ENCODE measurements around the gene P3H3. TPM values are rescaled to one million over a fixed set of nuclear protein-coding genes. Genes with fewer than 3 reads are reported as not detected.
A peak's percentile ranks its signal among the peaks of the same experiment; 100 is the strongest.
"Not testable (repeated sequence)": the region's sequence is repeated elsewhere in the genome, so short reads cannot be mapped to it uniquely, and the experiment has no call there.

P3H3 gene
- total RNA-seq, 1 donor from 2014 or later: 86.5 TPM

DNA sequence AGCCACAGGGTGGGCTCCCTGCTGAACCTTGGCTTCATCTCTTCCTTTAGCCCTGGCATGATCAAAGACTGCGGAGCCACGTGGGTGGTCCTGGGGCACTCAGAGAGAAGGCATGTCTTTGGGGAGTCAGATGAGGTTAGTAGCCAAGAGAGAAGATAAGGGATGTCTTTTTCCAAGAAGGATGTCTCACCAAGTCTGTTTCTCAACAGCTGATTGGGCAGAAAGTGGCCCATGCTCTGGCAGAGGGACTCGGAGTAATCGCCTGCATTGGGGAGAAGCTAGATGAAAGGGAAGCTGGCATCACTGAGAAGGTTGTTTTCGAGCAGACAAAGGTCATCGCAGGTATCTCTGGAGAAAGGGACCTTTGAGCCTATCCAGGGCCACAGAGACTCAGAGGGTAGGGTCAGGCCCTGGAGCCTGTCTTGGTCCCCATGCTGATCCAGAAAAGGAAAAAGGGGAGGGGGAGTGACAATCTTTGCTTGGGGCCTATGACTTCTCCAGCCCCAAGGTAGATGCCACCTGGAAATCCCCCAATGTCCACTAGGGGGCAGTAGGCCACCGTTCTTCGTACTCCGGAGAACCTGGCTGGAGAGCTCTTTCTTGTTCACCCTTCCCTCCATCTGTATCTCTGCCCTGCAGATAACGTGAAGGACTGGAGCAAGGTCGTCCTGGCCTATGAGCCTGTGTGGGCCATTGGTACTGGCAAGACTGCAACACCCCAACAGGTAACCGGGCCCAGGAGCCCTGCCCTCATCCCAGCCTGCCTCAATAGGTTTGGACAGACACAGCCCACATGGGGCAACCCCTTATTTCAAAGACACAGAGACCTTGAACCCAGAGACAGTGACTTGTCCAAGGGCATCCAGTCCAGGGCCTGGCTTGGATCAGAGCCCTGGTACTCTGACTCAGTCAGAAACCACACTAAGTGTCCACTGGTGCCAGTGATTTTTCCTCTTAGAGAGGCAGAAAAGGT is 41.1 kb downstream of the P3H3 start:
- TF ChIP-seq, protein P1, sequence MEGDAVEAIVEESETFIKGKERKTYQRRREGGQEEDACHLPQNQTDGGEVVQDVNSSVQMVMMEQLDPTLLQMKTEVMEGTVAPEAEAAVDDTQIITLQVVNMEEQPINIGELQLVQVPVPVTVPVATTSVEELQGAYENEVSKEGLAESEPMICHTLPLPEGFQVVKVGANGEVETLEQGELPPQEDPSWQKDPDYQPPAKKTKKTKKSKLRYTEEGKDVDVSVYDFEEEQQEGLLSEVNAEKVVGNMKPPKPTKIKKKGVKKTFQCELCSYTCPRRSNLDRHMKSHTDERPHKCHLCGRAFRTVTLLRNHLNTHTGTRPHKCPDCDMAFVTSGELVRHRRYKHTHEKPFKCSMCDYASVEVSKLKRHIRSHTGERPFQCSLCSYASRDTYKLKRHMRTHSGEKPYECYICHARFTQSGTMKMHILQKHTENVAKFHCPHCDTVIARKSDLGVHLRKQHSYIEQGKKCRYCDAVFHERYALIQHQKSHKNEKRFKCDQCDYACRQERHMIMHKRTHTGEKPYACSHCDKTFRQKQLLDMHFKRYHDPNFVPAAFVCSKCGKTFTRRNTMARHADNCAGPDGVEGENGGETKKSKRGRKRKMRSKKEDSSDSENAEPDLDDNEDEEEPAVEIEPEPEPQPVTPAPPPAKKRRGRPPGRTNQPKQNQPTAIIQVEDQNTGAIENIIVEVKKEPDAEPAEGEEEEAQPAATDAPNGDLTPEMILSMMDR (IDR thresholded peaks at IDR 0.05): peak; percentile 88
- H3K4me3 Mint-ChIP-seq (ENCODE audit: unreplicated experiment): peak overlapping the region; percentile 91
- peak overlapping the region; percentile 85 for H3K27ac Mint-ChIP-seq (ENCODE audit: unreplicated experiment)
- H3K4me1 Mint-ChIP-seq (ENCODE audit: unreplicated experiment): peaks cover 53% of the 10 kb centered on the region
- peak; percentile 93 for DNase-seq (ENCODE audit: extremely low spot score, unreplicated experiment)
- no peaks in the 10 kb centered on the region for H3K27me3 Mint-ChIP-seq (ENCODE audit: unreplicated experiment)
- H3K9me3 Mint-ChIP-seq (ENCODE audit: unreplicated experiment): no peaks in the 10 kb centered on the region
- H3K36me3 Mint-ChIP-seq (ENCODE audit: unreplicated experiment): peaks cover 28% of the 10 kb centered on the region

DNA sequence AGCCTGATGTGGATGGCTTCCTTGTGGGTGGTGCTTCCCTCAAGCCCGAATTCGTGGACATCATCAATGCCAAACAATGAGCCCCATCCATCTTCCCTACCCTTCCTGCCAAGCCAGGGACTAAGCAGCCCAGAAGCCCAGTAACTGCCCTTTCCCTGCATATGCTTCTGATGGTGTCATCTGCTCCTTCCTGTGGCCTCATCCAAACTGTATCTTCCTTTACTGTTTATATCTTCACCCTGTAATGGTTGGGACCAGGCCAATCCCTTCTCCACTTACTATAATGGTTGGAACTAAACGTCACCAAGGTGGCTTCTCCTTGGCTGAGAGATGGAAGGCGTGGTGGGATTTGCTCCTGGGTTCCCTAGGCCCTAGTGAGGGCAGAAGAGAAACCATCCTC is 42.1 kb downstream of the P3H3 start:
- not testable (repeated sequence) for H3K9me3 Mint-ChIP-seq (ENCODE audit: unreplicated experiment); H3K27me3 Mint-ChIP-seq (ENCODE audit: unreplicated experiment); DNase-seq (ENCODE audit: extremely low spot score, unreplicated experiment)
- Mint-ChIP-seq H3K36me3 (ENCODE audit: unreplicated experiment) (peaks cover 20% of the 10 kb centered on the region), H3K4me1 (ENCODE audit: unreplicated experiment) (peaks cover 53% of the 10 kb centered on the region), H3K27ac (ENCODE audit: unreplicated experiment) (peak overlapping the region; percentile 9), H3K4me3 (ENCODE audit: unreplicated experiment) (peak overlapping the region; percentile 4)

DNA sequence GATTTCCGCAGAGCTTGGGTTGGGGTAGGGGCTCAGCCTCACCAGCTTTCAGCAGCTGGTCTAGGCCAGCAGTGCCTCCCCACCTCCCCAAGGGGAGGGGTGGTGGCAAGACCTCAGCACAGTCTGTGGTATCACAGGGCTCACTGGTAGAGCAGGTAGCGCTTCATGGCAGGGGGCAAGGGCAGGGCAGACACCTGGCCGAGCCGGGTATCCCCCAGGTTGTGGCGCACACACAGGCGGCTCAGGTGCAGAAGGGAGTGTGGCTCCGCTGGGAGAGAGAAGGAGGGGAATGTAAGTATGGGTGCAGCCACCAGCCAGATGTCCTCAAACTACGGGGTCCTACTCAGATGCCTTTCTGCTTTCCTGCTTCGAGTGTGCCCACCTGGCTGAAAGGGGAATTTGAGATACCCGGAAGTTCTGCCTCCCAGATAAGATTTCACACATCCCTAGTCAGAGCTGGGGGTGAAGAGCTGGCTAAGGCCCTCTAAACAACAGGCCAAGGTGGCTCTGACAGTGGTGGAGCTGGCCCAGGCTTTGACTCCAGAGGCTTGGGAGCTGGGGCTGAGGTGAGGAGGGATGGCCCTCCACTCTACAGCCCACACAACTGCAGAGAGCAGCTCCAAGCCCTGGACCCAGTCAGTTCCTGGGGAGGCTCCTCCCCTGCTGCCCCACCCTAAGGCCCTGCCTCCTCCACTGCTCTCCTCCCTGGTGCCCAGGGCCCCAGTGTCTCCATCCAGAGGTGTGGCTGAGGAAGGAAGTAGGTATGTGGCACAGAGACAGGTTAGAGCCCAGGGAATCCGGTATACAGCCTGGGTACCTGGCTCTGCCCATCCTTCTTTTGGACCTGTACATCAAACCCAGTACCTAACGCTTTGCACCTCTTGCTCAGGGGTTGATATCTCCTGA is 43.1 kb downstream of the P3H3 start:
- DNase-seq (ENCODE audit: extremely low spot score, unreplicated experiment): no peak
- Mint-ChIP-seq H3K27ac (ENCODE audit: unreplicated experiment) (peak overlapping the region; percentile 79), H3K36me3 (ENCODE audit: unreplicated experiment) (peaks cover 23% of the 10 kb centered on the region), H3K9me3 (ENCODE audit: unreplicated experiment) (no peaks in the 10 kb centered on the region), H3K4me3 (ENCODE audit: unreplicated experiment) (peak overlapping the region; percentile 86), H3K4me1 (ENCODE audit: unreplicated experiment) (peaks cover 52% of the 10 kb centered on the region), H3K27me3 (ENCODE audit: unreplicated experiment) (no peaks in the 10 kb centered on the region)
- TF ChIP-seq, protein P1 (IDR thresholded peaks at IDR 0.05): no peak

DNA sequence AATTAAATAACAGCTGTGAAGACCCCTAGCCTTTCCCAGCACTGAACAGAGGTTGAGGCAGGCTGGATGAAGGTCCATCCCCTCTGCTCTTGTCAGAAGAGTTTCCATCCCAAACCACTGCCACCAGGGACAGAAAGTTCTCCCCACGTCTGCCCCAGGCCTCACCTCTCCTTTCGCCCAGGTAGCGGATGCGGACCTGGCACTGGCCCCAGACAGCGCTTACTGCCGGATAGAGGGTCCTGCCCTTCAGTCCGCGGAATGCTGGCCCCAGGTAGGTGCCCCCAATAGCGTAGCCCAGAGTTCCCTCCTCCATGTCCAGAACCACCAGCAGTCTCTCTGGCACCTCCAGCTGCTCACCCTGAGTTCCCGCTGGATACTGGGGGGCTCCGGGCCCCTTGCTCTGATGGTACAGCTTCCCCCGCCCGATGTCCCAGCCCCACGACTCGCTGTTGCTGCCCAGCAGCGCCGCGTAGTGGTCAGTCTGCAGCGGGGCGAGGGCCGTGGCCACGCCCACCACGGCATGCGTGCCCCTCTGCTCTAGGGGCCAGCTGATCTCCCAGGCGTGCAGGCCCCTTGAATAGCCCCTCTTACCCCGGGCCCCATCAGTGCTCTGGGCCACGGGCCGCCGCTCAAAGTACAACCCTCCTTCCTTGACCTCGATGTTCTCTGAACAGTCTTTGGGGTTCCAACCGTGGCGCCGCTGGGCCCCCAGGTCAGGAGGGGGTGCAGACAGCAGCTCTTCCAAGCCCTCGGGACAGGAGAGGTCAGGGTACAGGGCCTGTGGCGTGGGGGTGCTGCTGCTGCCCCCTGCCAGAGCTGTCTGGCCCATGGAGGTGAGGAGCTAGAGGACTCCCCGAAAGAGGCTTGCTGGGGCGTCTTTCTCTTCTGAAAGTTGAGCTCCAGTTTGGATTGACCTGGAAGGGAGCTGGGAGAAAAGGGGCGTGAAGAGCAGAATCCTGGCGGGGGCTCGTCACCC is 44.2 kb downstream of the P3H3 start:
- TF ChIP-seq, protein P1 (IDR thresholded peaks at IDR 0.05): peak; percentile 97
- Mint-ChIP-seq H3K27me3 (ENCODE audit: unreplicated experiment) (no peaks in the 10 kb centered on the region), H3K4me1 (ENCODE audit: unreplicated experiment) (peaks cover 44% of the 10 kb centered on the region), H3K27ac (ENCODE audit: unreplicated experiment) (peak overlapping the region; percentile 79), H3K9me3 (ENCODE audit: unreplicated experiment) (no peaks in the 10 kb centered on the region), H3K36me3 (ENCODE audit: unreplicated experiment) (peaks cover 25% of the 10 kb centered on the region), H3K4me3 (ENCODE audit: unreplicated experiment) (peak overlapping the region; percentile 86)
- peak; percentile 95 for DNase-seq (ENCODE audit: extremely low spot score, unreplicated experiment)
